T-helper 2 cell treated with Interferon-gamma antibody and Interleukin-4, amounts not matched to agents 5 μg/mL and 100 μg/mL, for 36 hours (primary cell): ENCODE results near the gene CADPS.

Experiments used
- DNase-seq: peaks from one replicate; pipeline ENCODE4 v3.0.0; 2021; ENCODE audit warnings: low spot score
- H3K27ac Mint-ChIP-seq: one replicate; pipeline ENCODE4 v1.8.0; 2021; ENCODE audit warnings: mild to moderate bottlenecking, mixed read lengths
- H3K27me3 Mint-ChIP-seq: one replicate; pipeline ENCODE4 v1.8.0; 2021; ENCODE audit warnings: low read depth, mixed read lengths
- H3K36me3 Mint-ChIP-seq: one replicate; pipeline ENCODE4 v1.8.0; 2021; ENCODE audit warnings: low read depth, mixed read lengths
- H3K4me1 Mint-ChIP-seq: one replicate; pipeline ENCODE4 v1.8.0; 2021; ENCODE audit warnings: low read depth, mixed read lengths
- H3K4me3 Mint-ChIP-seq: one replicate; pipeline ENCODE4 v1.8.0; 2022; ENCODE audit warnings: mild to moderate bottlenecking, moderate library complexity, mixed read lengths
- H3K9me3 Mint-ChIP-seq: one replicate; pipeline ENCODE4 v1.8.0; 2021; ENCODE audit warnings: mixed read lengths

CADPS gene

DNA sequence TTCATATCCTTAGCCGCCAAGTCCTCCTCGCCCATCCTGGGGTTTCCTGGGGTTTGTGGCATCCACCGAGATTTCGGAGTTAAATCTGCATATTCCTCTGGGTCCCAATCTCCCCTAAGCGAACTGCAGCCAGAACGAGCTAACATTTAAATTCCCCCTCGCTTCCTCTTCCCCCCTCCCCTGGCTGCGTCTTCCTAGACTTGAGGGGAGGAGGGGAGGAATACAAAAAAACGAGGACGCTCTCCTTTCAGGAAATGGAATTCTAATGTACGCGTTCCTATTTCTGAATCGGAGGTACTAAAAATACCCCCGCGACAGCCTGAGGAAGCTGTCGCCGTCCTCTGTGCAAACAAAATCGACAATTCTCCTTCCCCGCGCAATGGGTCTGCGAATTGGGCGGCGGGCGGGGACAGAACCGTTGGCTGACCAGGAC is 507.4 kb downstream of the CADPS start:
- Mint-ChIP-seq H3K36me3 (peaks cover 2% of the 10 kb centered on the region), H3K4me1 (peaks cover 4% of the 10 kb centered on the region), H3K27me3 (peaks cover 77% of the 10 kb centered on the region), H3K4me3 (no peak overlapping the region), H3K9me3 (no peaks in the 10 kb centered on the region), H3K27ac (no peak overlapping the region)
- DNase-seq = no peak

DNA sequence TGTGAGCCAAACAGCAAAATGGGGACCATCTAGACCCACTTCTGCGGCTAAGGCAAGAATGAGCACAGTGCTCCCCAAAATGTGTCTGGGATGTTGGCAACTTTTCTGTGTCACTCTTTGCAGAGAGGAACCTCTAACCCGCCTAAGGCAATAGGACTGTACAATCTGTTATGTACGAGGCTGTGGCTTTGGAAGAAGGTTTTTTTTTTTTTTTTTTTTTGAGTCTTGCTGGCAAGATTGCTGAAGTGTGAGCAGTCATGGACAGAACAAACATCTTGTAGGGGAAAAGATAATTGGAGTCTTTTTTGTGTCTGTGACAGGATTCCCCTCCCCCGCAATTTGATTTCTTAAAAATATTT is 509.1 kb downstream of the CADPS start:
- peaks cover 64% of the 10 kb centered on the region for H3K27me3 Mint-ChIP-seq
- H3K27ac Mint-ChIP-seq = no peak overlapping the region
- H3K9me3 Mint-ChIP-seq = no peaks in the 10 kb centered on the region

DNA sequence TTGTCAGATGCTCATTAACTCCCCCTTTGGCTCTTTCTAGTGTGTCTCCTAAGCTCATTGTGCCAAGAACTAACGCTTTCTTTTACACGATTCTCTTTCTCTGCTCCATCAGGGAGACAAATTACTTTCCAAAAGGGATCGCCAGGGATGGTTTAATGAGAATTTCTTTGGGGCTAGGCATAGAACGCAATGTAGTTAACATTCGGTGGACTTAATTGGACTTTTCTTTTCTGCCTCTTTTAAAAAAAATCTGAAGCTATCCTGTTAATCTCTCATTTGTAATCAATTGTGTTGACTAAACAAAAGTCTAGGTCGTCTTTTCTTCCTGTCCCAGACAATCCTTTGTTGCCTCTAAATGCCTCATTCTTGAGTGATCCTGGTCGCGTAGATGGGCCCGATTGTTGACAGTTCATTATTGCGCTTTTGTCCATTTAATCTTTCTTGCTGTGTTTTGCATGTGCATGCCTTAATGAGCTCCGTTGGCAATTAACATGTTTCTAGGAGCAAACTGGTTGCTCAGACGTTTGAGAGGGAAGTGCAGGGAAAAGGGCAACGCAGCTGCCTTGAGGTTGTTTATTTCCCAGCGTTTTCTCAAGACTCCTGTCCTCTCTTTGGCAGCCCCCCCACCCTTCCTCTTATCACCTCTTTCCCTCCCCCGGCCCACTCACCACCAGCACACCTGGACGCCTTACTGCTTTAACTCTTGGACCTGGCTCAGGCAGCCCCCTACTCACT is 509.7 kb downstream of the CADPS start:
- no peak overlapping the region for H3K4me3 Mint-ChIP-seq
- peaks cover 2% of the 10 kb centered on the region for H3K36me3 Mint-ChIP-seq
- no peak overlapping the region for H3K27ac Mint-ChIP-seq
- H3K27me3 Mint-ChIP-seq = peaks cover 59% of the 10 kb centered on the region
- DNase-seq = no peak
- no peaks in the 10 kb centered on the region for H3K9me3 Mint-ChIP-seq
- H3K4me1 Mint-ChIP-seq = peaks cover 5% of the 10 kb centered on the region

More for the DNA sequence above, 509.1 kb downstream of the CADPS start:
- no peak for DNase-seq
- H3K36me3 Mint-ChIP-seq = peaks cover 2% of the 10 kb centered on the region
- H3K4me3 Mint-ChIP-seq = no peak overlapping the region
- peaks cover 5% of the 10 kb centered on the region for H3K4me1 Mint-ChIP-seq

DNA sequence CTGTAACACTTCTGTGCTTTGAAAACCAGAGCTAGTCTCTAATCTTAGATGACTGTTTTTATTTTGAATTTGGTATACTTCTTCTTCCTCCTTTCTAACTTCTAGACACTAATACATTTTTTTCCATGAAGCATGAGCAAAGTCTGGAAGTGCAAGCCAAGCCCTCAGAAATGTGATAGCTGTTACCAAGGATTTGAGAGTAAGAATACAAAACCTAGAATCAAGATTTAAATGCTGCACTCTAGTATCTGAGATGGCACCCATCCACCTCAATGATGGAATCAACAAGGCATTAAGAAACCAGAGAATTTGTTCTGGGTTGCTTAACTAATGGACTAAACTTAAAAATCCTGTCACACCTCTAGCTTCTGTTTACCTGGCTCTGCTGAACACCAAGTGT is 511.0 kb downstream of the CADPS start:
- Mint-ChIP-seq H3K27me3 (peaks cover 45% of the 10 kb centered on the region), H3K27ac (no peak overlapping the region), H3K4me3 (no peak overlapping the region), H3K9me3 (no peaks in the 10 kb centered on the region), H3K4me1 (peaks cover 5% of the 10 kb centered on the region), H3K36me3 (no peaks in the 10 kb centered on the region)
- no peak for DNase-seq

DNA sequence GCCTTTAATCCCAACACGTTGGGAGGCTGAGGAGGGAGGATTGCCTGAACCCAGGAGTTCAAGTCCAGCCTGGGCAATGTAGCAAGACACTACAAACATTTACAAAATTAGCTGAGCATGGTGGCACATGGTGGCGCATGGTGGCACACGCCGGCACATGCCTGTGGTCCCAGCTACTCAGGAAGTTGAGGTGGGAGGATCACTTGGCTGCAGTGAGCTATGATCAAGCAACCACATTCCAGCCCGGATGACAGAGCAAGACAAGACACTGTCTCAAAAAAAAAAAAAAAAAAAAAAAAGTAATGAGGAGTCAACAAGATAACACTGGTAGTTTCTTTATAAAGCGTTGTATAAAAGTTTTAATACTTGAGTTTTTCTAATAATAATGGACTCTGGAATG is 511.9 kb downstream of the CADPS start:
- peaks cover 38% of the 10 kb centered on the region for H3K27me3 Mint-ChIP-seq

DNA sequence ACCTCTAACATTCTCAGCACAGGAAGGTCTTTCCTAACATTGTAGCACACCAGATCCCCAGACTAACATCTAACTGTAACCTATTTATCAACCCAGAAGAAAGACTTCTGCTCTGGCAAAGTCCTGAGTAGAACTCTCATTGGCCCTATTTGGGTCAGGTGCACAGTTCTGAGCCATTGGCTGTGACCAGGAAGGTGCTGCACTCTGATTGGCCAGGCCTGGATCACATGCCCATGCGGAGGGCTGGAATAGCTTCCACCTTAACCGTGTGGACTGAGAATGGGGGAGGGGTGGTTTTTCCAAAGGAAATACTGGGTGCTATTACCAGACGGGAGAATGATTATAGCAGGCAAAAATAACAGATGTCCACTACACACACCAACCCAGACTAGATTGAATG is 513.4 kb downstream of the CADPS start:
- no peak for DNase-seq
- Mint-ChIP-seq H3K9me3 (no peaks in the 10 kb centered on the region), H3K27ac (no peak overlapping the region), H3K4me1 (peaks cover 2% of the 10 kb centered on the region), H3K4me3 (no peak overlapping the region), H3K36me3 (no peaks in the 10 kb centered on the region), H3K27me3 (peaks cover 23% of the 10 kb centered on the region)

More for the DNA sequence above, 511.9 kb downstream of the CADPS start:
- Mint-ChIP-seq H3K4me1 (peaks cover 2% of the 10 kb centered on the region), H3K9me3 (no peaks in the 10 kb centered on the region), H3K27ac (no peak overlapping the region), H3K36me3 (no peaks in the 10 kb centered on the region), H3K4me3 (no peak overlapping the region)
- DNase-seq = no peak

DNA sequence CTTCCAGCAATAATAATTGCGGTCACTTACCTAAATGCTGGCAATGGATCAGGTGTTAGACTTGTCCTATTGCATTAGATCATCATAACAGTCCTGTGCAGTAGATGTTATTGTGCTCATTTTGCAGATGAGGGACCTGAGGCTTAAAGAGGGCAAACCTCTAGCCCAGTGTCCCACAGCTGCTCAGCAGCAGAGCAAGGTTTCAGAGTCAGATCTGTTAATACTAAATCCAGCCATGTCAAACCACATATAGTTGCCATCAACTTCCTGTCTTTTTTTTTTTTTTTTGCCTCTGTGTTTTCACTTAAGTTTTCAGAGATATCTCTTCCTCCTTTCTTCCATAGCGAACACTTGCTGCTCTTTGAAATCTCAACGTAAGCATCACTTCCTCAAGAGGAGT is 514.0 kb downstream of the CADPS start:
- Mint-ChIP-seq H3K27me3 (peaks cover 18% of the 10 kb centered on the region), H3K4me1 (peaks cover 2% of the 10 kb centered on the region), H3K9me3 (no peaks in the 10 kb centered on the region), H3K27ac (no peak overlapping the region), H3K36me3 (no peaks in the 10 kb centered on the region), H3K4me3 (no peak overlapping the region)
- no peak for DNase-seq

DNA sequence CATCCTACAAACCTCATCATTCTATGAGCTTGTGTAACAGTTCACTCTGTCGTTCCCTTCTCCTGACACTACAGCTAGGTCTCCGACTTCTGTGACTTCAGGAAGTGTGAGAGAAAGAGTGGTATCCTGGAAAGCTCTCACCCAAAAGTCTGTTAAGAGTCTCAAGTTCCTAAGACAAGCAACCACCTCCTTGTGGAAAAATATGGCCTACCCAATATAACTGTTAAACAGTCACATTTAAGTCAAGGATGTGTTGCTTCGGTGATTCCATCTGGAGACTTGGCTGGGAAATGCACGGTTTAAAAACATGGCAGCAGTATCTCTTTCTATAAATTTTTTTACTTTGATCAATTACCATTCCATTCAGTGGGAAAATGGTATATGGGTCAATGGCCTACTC is 515.7 kb downstream of the CADPS start:
- no peaks in the 10 kb centered on the region for H3K36me3 Mint-ChIP-seq
- no peak overlapping the region for H3K27ac Mint-ChIP-seq
- peaks cover 3% of the 10 kb centered on the region for H3K27me3 Mint-ChIP-seq
- peaks cover 2% of the 10 kb centered on the region for H3K4me1 Mint-ChIP-seq
- no peaks in the 10 kb centered on the region for H3K9me3 Mint-ChIP-seq
- no peak overlapping the region for H3K4me3 Mint-ChIP-seq
- DNase-seq = no peak

DNA sequence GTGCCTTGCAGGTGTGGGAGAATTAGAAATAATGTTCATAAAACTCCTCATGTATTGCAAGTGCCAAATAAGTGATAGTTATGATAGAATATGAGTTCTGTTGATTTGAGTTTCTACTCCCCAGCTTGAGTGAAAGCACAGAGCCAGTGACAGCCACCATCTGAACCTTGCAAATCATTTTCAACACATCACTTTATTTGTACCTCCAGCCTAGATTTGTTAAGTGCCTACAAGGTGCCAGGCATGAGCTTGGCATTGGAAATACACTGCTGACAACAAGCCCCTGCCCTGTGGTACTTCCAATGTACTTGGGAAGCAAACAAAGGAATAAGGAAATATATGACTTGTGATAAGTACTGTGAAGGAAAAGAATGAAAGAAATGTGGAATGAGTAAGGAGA is 518.9 kb downstream of the CADPS start:
- Mint-ChIP-seq H3K27ac (no peak overlapping the region), H3K9me3 (no peaks in the 10 kb centered on the region), H3K4me3 (no peak overlapping the region), H3K36me3 (no peaks in the 10 kb centered on the region), H3K4me1 (peaks cover under 1% of the 10 kb centered on the region), H3K27me3 (no peaks in the 10 kb centered on the region)
- no peak for DNase-seq

DNA sequence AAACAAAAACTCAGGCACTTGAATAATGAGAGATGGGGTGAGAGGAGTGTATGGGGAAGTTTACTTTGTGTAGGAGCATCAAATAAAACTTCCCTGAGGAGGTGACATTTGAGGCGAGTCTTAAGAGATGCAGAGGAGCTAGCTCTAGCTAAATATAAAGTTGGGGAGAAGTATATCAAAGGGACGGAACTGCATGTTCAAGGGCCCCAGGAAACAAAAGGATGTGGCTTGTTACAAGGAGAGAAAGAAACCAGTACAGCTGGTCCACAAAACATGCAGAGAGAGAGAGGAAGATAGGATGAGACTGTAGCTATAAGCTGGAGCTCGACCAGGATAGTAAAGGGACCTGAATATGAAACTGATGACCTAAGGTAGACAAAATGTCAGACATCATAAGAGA is 519.5 kb downstream of the CADPS start:
- DNase-seq = no peak
- Mint-ChIP-seq H3K4me3 (no peak overlapping the region), H3K27me3 (no peaks in the 10 kb centered on the region), H3K9me3 (no peaks in the 10 kb centered on the region), H3K4me1 (no peaks in the 10 kb centered on the region), H3K36me3 (no peaks in the 10 kb centered on the region), H3K27ac (no peak overlapping the region)
